ENCODE measurements around the gene POU2F1. TPM values are rescaled to one million over a fixed set of nuclear protein-coding genes. Genes with fewer than 3 reads are reported as not detected.

Gene POU2F1
- polyA plus RNA-seq, 2 of the 4 experiments (the other 2 are of a cell fraction), result 2.9 to 9.4 TPM

- no peak for TF ChIP-seq TFCP2L1 (CRISPR knock-in tag; IDR thresholded peaks at IDR 0.05)
- no peak for TF ChIP-seq ESRRA (IDR thresholded peaks at IDR 0.05; ENCODE audit: borderline replicate concordance, low read length)
Measured at GRCh38 chr1:167455786-167456446, 235.2 kb downstream of the POU2F1 start (continued).

DNA sequence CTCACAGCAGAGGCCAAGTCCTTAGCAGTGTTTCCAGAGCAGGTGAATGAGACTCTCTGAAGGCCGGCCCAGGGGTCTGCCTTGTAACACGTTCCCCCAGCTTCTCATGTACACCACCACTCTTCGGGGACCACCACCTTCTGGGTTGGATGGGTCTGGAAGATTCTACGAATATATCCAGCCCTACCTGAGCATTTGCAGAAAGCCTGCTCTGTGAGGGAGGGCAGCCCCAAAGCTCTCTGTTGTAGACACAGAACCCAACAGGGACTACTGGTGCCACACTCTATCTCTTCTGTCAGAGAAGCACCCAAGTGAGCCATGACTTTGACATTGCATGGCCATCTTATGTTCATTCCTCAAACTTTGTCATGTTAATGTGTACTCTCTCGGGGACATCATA, 235.8 kb downstream of the POU2F1 start:
- Histone ChIP-seq H3K27ac (no peak overlapping the region), H3K4me2 (no peak overlapping the region), H3K4me1 (peaks cover 6% of the 10 kb centered on the region; the same call in 1 of the 3 replicates), H3K9me3 (no peaks in the 10 kb centered on the region), H3K4me3 (no peak overlapping the region)
- WGBS (ENCODE audit: missing lambda C conversion rate), result 90% methylated on average over 5 of the region's 5 CpGs
- CTCF ChIA-PET, result interaction anchor here (1.3 to 3.6 kb wide), 6 partner anchors 10 to 77 kb away, joined by 3 to 23 read pairs (median 6); no protein-coding TSS in a partner anchor
- DNase-seq (ENCODE audit: low read depth in 1 of 2, low spot score in 1 of 2), result no peak
- TF ChIP-seq POLR2A (IDR thresholded peaks at IDR 0.05; ENCODE audit: low read length) (no peak), ZC3H11A (IDR thresholded peaks at IDR 0.05) (no peak), USF2 (IDR thresholded peaks at IDR 0.05) (no peak), BHLHE40 (IDR thresholded peaks at IDR 0.05; ENCODE audit: low read depth, low read length) (no peak), TP53 (CRISPR knock-in tag; IDR thresholded peaks at IDR 0.05) (no peak), TFCP2L1 (CRISPR knock-in tag; IDR thresholded peaks at IDR 0.05) (no peak), POLR2AphosphoS2 (conservative IDR thresholded peaks at IDR 0.05; ENCODE audit: low read length) (no peak), FOSB (CRISPR knock-in tag; IDR thresholded peaks at IDR 0.05) (no peak), PHF8 (IDR thresholded peaks at IDR 0.05; ENCODE audit: borderline replicate concordance, low read depth) (no peak), CTCF (IDR thresholded peaks at IDR 0.05) (no peak), RNF2 (IDR thresholded peaks at IDR 0.05; ENCODE audit: borderline replicate concordance, low read depth) (no peak), EHMT2 (IDR thresholded peaks at IDR 0.05; ENCODE audit: low read depth) (no peak), MYC (IDR thresholded peaks at IDR 0.05; ENCODE audit: borderline replicate concordance, low read length) (no peak), ELK1 (IDR thresholded peaks at IDR 0.05; ENCODE audit: low read depth, low read length) (no peak), RARB (CRISPR knock-in tag; IDR thresholded peaks at IDR 0.05) (no peak), CEBPB (IDR thresholded peaks at IDR 0.05) (no peak), NFE2L2 (conservative IDR thresholded peaks at IDR 0.05; ENCODE audit: low read length) (no peak)
- TF ChIP-seq, protein P1, sequence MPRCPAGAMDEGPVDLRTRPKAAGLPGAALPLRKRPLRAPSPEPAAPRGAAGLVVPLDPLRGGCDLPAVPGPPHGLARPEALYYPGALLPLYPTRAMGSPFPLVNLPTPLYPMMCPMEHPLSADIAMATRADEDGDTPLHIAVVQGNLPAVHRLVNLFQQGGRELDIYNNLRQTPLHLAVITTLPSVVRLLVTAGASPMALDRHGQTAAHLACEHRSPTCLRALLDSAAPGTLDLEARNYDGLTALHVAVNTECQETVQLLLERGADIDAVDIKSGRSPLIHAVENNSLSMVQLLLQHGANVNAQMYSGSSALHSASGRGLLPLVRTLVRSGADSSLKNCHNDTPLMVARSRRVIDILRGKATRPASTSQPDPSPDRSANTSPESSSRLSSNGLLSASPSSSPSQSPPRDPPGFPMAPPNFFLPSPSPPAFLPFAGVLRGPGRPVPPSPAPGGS (IDR thresholded peaks at IDR 0.05), result no peak
- TF ChIP-seq, protein P2, sequence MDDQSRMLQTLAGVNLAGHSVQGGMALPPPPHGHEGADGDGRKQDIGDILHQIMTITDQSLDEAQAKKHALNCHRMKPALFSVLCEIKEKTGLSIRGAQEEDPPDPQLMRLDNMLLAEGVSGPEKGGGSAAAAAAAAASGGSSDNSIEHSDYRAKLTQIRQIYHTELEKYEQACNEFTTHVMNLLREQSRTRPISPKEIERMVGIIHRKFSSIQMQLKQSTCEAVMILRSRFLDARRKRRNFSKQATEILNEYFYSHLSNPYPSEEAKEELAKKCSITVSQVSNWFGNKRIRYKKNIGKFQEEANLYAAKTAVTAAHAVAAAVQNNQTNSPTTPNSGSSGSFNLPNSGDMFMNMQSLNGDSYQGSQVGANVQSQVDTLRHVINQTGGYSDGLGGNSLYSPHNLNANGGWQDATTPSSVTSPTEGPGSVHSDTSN (IDR thresholded peaks at IDR 0.05), result no peak
- TF ChIP-seq, protein P3, sequence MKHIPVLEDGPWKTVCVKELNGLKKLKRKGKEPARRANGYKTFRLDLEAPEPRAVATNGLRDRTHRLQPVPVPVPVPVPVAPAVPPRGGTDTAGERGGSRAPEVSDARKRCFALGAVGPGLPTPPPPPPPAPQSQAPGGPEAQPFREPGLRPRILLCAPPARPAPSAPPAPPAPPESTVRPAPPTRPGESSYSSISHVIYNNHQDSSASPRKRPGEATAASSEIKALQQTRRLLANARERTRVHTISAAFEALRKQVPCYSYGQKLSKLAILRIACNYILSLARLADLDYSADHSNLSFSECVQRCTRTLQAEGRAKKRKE (CRISPR knock-in tag; IDR thresholded peaks at IDR 0.05; ENCODE audit: low read depth), result no peak
- ATAC-seq, result no peak
- FAIRE-seq, result no peak
- POLR2A ChIA-PET, result interaction anchor here (1.9 to 2.3 kb wide), 3 partner anchors 14 to 97 kb away, joined by 5 to 7 read pairs (median 6); partner anchors contain the start of gene CREG1

Measured in A549 (cell line).